NCI-H1436 (cell line): Measurements from ENCODE around the gene VENTX.

ENCODE experiments used
- DNase-seq: peaks from one replicate; lab custom pipeline; 2025; lab: John Stamatoyannopoulos, UW

Gene VENTX

GRCh38 chr10:133235265-133235855 lies 2.3 kb upstream of the VENTX start:
- no peak for DNase-seq

DNA sequence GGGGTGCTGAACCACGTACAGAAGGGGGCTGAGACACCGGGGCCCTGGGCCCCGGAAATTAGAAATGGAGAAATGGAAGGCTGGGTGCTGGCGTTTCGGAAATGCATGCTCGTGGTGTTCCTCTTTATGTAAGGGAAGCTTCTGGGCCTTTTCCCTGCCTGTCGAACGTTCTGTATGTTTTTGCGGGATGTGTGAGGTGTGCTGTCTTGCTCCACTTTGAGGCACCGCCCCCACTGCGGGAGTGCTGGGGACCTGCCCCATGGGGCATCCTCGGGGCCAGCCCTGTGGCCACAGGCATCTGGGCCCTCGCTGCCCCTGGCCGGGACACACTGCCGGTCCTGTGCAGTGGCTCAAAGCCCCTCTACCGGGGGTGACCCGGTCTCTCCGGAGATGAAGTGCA lies 1.7 kb upstream of the VENTX start:
- DNase-seq: no peak

- DNase-seq: no peak
These were observed 1.0 kb upstream of the VENTX start for GRCh38 chr10:133236401-133237240.

GRCh38 chr10:133237241-133237587 lies 441 bp upstream of the VENTX start:
- DNase-seq: no peak

GRCh38 chr10:133238466-133238804 lies 780 bp downstream of the VENTX start:
- DNase-seq: no peak

- DNase-seq: no peak
These were observed 2.3 kb downstream of the VENTX start for GRCh38 chr10:133239990-133240389.

GRCh38 chr10:133241501-133242205 lies 4.0 kb downstream of the VENTX start:
- DNase-seq: no peak

- DNase-seq: no peak
These were observed 5.1 kb downstream of the VENTX start for GRCh38 chr10:133242611-133243356.

GRCh38 chr10:133243593-133243992 lies 5.9 kb downstream of the VENTX start:
- no peak for DNase-seq

DNA sequence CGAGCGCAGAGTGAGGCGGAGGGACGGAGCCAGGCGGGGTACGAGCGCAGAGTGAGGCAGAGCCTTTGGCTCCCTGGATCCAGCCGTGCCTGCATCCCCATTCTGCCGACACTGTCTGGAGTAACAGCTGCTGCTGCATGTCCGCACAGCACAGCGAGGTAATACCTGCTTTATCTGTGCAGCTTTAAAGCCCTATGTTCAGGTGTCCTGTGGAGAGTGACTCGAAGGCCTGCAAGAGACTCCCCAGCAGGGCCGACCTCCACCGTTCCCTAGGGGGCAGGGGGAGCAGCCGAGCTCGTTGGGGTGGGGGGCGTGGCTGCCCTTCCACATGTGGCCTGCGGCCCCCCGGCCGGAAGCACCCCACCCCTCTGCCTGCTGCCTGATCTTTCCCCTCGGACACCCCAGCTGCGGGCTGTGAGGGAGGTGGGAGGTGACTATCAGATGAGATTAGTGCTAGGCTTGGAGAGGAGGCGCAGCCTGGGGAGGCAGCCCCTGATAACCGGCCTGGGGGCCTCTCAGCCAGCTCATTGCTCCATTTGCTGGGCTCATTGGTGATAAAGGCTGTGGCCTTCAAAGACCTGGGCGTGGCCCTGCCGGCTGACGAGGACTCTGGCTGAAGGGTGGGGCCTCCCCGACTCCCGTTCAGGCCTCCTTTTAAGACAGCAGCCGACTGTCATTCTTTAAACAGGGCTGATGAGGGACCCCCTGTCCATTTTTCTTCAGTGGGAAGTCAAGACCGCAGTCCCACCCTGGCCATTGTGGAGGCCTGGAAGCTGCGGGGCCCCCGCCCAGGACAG lies 8.0 kb downstream of the VENTX start:
- DNase-seq: no peak

GRCh38 chr10:133246236-133246626 lies 8.6 kb downstream of the VENTX start:
- DNase-seq: no peak

DNA sequence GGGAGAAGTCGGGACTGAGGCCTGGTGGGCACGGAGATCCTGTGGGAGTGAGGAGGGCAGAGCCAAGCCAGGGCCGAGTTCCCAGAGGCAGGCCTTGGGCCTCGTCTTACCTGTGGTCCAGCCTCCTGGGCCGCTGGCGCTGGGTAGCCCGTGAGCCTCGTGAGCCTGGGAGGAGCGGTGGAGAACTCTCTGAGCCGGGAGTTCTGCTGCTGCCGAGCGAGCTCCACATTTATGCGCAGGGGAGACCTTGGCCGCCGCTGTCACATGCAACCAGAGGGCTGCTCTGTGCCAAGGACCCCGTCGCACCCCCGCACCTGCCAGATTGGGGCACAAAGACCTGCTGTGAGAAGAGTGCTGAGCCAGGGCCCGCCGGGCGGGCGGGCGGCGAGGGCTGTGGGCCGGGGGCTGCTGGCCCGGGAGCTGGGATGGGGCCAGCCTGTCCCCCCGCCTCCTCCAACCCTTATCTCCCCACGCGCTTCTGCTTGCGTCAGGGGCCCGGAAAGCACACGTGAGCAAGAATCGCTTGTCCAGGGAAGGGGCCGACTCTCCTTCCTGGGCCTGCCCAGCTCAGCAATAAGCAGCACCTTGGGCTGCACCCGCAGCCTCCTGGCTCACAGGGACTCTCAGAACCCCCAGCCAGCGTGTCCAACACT lies 10.2 kb downstream of the VENTX start:
- DNase-seq: no peak

DNA sequence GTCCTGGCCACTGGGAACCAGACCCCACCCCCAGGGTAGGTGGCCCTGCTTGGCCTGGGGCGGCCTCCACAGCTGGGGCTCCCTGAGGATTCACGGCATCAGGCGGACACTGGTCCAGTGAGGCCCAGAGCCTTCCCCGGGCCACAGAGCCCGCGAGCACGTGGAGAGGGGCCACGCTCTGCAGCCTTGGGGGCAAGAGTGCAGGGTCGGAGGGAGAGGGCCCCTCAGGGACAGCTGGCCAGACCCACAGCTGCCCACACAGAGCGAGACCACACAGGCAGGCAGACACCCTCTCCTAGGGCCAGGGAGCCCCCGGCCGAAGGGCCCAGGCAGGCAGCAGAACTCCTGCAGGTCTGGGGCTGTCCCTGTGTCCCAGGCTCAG lies 10.7 kb downstream of the VENTX start:
- DNase-seq: no peak

GRCh38 chr10:133249094-133249780 lies 11.6 kb downstream of the VENTX start:
- no peak for DNase-seq

- DNase-seq: no peak
These were observed 12.5 kb downstream of the VENTX start for GRCh38 chr10:133249975-133250754.

GRCh38 chr10:133251388-133252222 lies 13.9 kb downstream of the VENTX start:
- no peak for DNase-seq

DNA sequence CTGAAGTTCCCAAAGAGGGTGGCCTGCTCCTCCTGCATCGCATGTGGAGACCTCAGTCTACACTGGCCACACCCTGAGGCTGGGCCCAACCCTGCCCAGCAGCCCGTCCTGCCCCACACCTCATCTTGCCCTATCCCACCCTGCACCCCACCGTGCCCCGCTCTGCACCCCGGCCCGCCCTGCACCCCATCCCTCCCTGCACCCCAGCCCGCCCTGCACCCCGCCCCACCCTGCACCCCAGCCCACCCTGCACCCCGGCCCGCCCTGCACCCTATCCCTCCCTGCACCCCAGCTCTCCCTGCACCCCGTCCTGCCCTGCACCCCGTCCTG lies 14.5 kb downstream of the VENTX start:
- no peak for DNase-seq

GRCh38 chr10:133253361-133253955 lies 15.8 kb downstream of the VENTX start:
- no peak for DNase-seq
